Vagina (tissue), 2 donors: ENCODE results near the gene TSC22D4. TPM values are rescaled to one million over a fixed set of nuclear protein-coding genes. Genes with fewer than 3 reads are reported as not detected.

Experiments
- DNase-seq, 2 donors: peaks; one replicate each; pipeline ENCODE4 v3.0.0-alpha.2; 2017; ENCODE audit errors: extremely low spot score in 2 of 2
- H3K27ac ChIP-seq: fragments of 200-600 bp; sonication (generic); one replicate; pipeline ENCODE4 v1.5.1; 2019
- H3K27me3 ChIP-seq: fragments of 200-600 bp; sonication (generic); one replicate; pipeline ENCODE4 v1.5.1; 2019
- H3K36me3 ChIP-seq, 2 donors: fragments of 200-600 bp; sonication (generic); one replicate each; pipeline ENCODE4 v1.5.1; 2017 to 2019
- H3K4me1 ChIP-seq: fragments of 200-600 bp; sonication (generic); one replicate; pipeline ENCODE4 v1.5.1; 2019
- H3K4me3 ChIP-seq, 2 donors: fragments of 200-600 bp; sonication (generic); 1 replicate in 1 of 2; 2 replicates in 1 of 2; pipeline ENCODE4 v1.5.1; 2016 to 2019
- H3K9me3 ChIP-seq: fragments of 200-600 bp; sonication (generic); one replicate; pipeline ENCODE4 v1.5.1; 2019
- POLR2A ChIP-seq, 2 donors: fragments of 450-650 bp; IDR thresholded peaks; one replicate each; pipeline ENCODE4 v1.6.1; 2017; ENCODE audit warnings: antibody characterized with exemption in 2 of 2, mild to moderate bottlenecking in 2 of 2, moderate library complexity in 2 of 2
- POLR2AphosphoS5 ChIP-seq, 2 donors: sonication (generic); formaldehyde crosslinking; IDR thresholded peaks; one replicate each; pipeline ENCODE4 v1.9.0; 2017; ENCODE audit warnings: antibody characterized with exemption in 2 of 2, mild to moderate bottlenecking in 2 of 2, low read depth in 1 of 2; ENCODE audit not compliant: insufficient read depth in 1 of 2
- intact Hi-C: fragments of 100-400 bp; cut with DNase I; formaldehyde crosslinking; loops from one replicate; pipeline ENCODE4 v1.15.1; 2023
- total RNA-seq: library from RNA; depleted of rRNA; stranded (reverse); fragments of >200 nt; gene quantifications from one replicate; pipeline ENCODE4 v1.2.3, GENCODE V29; 2016
- TF ChIP-seq, protein P1 (sequence below), 3 experiments: fragments of 450-650 bp in 2 of 3; fragments of 200-600 bp in 1 of 3; sonication (generic) in 1 of 3; IDR thresholded peaks; one replicate each; pipeline ENCODE4 v1.5.1; 2017 to 2019; ENCODE audit warnings: antibody characterized with exemption in 3 of 3, mild to moderate bottlenecking in 2 of 3, moderate library complexity in 2 of 3

TSC22D4 gene
- total RNA-seq, 1 donor from 2014 or later = 34.6 TPM

DNA sequence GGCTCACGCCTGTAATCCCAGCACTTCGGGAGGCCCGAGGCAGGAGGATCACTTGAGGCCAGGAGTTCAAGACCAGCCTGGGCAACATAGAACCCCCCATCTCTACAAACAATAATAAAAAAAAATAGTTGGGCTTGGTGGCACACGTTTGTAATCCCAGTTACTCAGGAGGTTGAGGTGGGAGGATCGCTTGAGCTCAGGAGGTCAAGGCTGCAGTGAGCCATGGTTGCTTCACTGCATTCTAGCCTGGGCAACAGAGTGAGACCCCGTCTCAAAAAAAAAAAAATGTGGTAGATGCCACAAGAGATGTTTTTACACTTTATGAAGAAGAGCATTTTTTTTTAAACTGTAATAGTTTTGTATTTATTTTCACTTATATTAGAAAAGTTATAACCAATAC, 17.5 kb upstream of the TSC22D4 start:
- Histone ChIP-seq H3K36me3 (no peaks in the 10 kb centered on the region), H3K27ac (no peak overlapping the region), H3K9me3 (no peaks in the 10 kb centered on the region), H3K4me3 (no peak overlapping the region), H3K4me1 (peaks cover 12% of the 10 kb centered on the region), H3K27me3 (no peaks in the 10 kb centered on the region)
- no peak for TF ChIP-seq POLR2A (IDR thresholded peaks at IDR 0.05)
- TF ChIP-seq POLR2AphosphoS5 (IDR thresholded peaks at IDR 0.05; ENCODE audit: insufficient read depth in 1 of 2, low read depth in 1 of 2) = no peak
- TF ChIP-seq, protein P1, sequence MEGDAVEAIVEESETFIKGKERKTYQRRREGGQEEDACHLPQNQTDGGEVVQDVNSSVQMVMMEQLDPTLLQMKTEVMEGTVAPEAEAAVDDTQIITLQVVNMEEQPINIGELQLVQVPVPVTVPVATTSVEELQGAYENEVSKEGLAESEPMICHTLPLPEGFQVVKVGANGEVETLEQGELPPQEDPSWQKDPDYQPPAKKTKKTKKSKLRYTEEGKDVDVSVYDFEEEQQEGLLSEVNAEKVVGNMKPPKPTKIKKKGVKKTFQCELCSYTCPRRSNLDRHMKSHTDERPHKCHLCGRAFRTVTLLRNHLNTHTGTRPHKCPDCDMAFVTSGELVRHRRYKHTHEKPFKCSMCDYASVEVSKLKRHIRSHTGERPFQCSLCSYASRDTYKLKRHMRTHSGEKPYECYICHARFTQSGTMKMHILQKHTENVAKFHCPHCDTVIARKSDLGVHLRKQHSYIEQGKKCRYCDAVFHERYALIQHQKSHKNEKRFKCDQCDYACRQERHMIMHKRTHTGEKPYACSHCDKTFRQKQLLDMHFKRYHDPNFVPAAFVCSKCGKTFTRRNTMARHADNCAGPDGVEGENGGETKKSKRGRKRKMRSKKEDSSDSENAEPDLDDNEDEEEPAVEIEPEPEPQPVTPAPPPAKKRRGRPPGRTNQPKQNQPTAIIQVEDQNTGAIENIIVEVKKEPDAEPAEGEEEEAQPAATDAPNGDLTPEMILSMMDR (IDR thresholded peaks at IDR 0.05) = no peak
- intact Hi-C loops = no loop called here
- DNase-seq = no peak

DNA sequence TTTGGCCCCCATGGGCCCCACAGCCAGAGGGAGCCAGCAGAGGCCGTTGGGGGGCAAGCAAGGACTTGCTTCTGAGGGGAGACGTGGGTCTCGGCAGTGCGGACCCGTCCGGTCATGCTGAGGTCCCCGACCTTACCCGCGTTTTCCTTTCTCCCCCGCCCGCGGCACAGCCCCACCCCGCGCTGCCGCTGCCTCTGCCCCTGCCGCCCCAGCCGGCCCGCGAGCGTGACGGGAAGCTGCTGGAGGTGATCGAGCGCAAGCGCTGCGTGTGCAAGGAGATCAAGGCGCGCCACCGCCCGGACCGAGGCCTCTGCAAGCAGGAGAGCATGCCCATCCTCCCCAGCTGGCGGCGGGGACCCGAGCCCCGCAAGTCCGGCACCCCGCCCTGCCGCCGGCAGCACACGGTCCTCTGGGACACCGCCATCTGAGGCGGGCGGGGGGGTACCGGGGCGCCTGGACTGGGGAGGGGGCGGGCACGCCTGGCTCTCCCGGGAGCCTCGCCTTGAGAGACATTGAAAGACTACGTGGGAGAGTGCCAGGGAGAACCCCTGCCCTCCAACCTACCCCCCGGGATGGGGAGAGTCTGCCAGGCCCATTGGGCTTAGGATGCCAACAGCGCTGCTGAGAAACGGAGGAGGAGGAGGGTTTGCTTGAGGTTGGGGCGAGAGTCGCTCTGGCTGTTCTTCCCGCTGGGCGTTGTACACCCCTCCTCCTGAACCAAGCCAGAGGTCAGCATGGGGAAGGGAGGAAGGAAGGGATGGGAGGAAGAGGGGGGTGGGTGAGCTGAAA, 14.7 kb upstream of the TSC22D4 start:
- no peak for DNase-seq
- intact Hi-C loops = no loop called here
- H3K9me3 ChIP-seq = no peaks in the 10 kb centered on the region
- peak overlapping the region; percentile 43 to 61 for H3K4me3 ChIP-seq
- H3K27ac ChIP-seq = peak overlapping the region; percentile 66
- no peaks in the 10 kb centered on the region for H3K36me3 ChIP-seq
- TF ChIP-seq, protein P1 (IDR thresholded peaks at IDR 0.05) = no peak
- no peak for TF ChIP-seq POLR2A (IDR thresholded peaks at IDR 0.05)
- TF ChIP-seq POLR2AphosphoS5 (IDR thresholded peaks at IDR 0.05; ENCODE audit: insufficient read depth in 1 of 2, low read depth in 1 of 2) = no peak
- H3K4me1 ChIP-seq = peaks cover 20% of the 10 kb centered on the region
- H3K27me3 ChIP-seq = no peaks in the 10 kb centered on the region

DNA sequence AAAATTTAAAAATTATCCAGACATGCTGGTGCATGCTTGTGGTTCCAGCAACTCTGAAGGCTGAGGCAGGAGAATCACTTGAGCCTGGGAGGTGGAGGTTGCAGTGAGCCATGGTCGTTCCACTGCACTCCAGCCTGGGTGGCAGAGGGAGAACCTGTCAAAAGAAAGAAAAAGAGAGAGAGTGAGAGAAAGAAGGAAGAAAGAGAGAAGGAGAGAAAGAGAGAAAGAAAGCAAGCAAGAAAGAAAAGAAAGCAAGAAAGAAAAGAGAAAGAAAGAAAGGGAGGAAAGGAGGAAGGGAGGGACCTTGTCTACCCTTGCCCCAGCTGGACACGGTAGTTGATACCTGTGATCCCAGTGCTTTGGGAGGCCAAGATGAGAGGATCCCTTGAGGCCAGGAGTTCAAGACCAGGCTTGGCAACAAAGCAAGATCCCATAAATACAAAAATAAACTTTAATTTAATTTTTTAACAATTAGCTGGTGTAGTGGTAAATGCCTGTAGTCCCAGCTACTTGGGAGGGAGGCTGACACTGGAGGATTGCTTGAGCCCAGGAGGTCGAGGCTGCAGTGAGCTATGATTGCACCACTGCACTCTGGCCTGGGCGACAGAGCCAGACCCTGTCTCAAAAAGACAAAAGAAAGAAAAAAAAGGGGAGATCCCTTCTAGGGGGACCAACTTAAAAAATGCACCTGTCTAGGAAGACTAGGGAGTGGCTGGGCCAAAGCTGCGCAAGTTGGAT, 13.9 kb upstream of the TSC22D4 start:
- peak overlapping the region; percentile 66 for H3K27ac ChIP-seq
- intact Hi-C loops = no loop called here
- peak overlapping the region; percentile 43 to 61 for H3K4me3 ChIP-seq

DNA sequence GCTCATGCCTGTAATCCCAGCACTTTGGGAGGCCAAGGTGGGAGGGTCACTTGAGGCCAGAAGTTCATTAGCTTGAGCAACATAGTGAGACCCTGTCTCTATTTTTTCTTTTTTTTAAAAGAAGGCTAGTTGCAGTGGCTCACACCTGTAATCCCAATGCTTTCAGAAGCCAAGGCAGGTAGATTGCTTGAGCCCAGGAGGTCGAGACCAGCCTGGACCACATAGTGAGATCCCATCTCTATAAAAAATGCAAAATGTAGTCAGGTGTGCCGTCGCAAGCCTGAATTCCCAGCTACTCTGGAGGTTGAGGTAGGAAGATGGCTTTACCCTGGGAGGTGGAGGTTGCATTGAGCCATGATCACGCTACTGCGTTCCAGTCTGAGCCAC, 12.2 kb upstream of the TSC22D4 start:
- H3K36me3 ChIP-seq = no peaks in the 10 kb centered on the region
- H3K27me3 ChIP-seq = no peaks in the 10 kb centered on the region
- no peak overlapping the region for H3K27ac ChIP-seq
- TF ChIP-seq, protein P1 (IDR thresholded peaks at IDR 0.05) = no peak
- TF ChIP-seq POLR2AphosphoS5 (IDR thresholded peaks at IDR 0.05; ENCODE audit: insufficient read depth in 1 of 2, low read depth in 1 of 2) (no peak), POLR2A (IDR thresholded peaks at IDR 0.05) (no peak)
- H3K4me3 ChIP-seq = no peak overlapping the region
- intact Hi-C loops = no loop called here
- H3K4me1 ChIP-seq = peaks cover 20% of the 10 kb centered on the region
- no peak for DNase-seq
- H3K9me3 ChIP-seq = no peaks in the 10 kb centered on the region

More for the DNA sequence above, 13.9 kb upstream of the TSC22D4 start:
- Histone ChIP-seq H3K9me3 (no peaks in the 10 kb centered on the region), H3K27me3 (no peaks in the 10 kb centered on the region), H3K36me3 (no peaks in the 10 kb centered on the region), H3K4me1 (peaks cover 20% of the 10 kb centered on the region)
- TF ChIP-seq POLR2AphosphoS5 (IDR thresholded peaks at IDR 0.05; ENCODE audit: insufficient read depth in 1 of 2, low read depth in 1 of 2) = no peak
- TF ChIP-seq, protein P1 (IDR thresholded peaks at IDR 0.05) = no peak
- no peak for DNase-seq
